Kidney glomerular epithelial cell (primary cell): ENCODE data around the gene RDH12.
"Not testable (repeated sequence)": the region's sequence is repeated elsewhere in the genome, so short reads cannot be mapped to it uniquely, and the experiment has no call there.

Experiments used
- DNase-seq: peaks from one replicate; lab custom pipeline; 2025; lab: John Stamatoyannopoulos, UW

Gene RDH12

GRCh38 chr14:67701492-67701891 lies at the start of gene RDH12:
RDH12 (plus strand) TSS chr14:67701886; CDS start chr14:67722643, 20,757 bp downstream.
- DNase-seq: not testable (repeated sequence)

GRCh38 chr14:67652189-67652588 lies 49.5 kb upstream of the RDH12 start:
- DNase-seq: no peak

DNA sequence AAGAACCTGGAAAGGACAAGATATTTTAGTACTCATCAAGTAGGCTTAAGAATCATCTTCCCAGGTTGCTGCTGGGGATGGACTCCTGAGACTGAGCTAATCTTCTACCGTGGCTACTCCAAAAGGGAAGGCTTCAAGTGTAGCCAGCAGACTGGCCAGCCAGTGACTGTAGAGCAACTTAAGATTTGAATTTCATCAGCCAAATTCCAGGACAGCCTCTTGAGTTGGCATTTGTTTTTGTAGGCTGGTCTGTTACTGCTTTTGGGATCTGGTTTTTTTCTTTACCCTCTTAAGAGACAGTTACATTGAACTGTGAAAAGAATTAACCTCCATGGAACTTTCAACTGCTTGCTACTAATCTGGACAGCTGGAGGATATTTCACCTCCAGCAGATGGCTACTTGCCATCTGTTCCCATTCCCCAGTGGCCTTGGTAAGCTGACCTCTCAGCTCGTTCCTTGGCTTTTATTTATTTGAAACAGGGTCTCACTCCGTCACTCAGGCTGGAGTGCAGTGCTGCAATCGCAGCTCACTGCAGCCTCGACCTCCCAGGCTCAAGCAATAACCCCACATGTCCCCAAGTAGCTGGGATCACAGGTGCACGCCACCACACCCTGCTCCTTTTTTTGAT lies 47.9 kb upstream of the RDH12 start:
- DNase-seq: no peak

GRCh38 chr14:67663633-67664032 lies 38.1 kb upstream of the RDH12 start:
- DNase-seq: no peak

GRCh38 chr14:67665868-67666267 lies 35.8 kb upstream of the RDH12 start:
- peak; percentile 3 for DNase-seq

GRCh38 chr14:67666750-67667449 lies 34.8 kb upstream of the RDH12 start:
- DNase-seq: peak; percentile 25

GRCh38 chr14:67668559-67668958 lies 33.1 kb upstream of the RDH12 start:
- DNase-seq: no peak

DNA sequence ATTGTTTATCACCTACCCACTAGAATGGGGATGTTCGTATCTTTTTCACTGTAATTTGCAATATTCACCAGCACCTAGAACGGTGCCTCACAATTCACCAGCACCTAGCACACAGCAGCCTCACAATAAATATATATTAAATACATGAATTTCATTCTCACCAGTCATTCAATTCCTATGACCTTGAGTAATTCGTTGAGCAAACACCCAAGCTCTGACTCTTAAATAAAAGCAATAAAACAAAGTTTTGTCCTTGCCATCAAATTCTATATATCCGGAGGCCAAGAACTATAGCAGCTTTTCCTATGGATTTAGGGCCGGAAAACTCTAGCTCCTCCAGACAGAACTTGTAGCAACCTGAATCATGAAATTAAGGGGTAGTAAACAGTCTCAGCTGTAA lies 28.2 kb upstream of the RDH12 start:
- DNase-seq: no peak

DNA sequence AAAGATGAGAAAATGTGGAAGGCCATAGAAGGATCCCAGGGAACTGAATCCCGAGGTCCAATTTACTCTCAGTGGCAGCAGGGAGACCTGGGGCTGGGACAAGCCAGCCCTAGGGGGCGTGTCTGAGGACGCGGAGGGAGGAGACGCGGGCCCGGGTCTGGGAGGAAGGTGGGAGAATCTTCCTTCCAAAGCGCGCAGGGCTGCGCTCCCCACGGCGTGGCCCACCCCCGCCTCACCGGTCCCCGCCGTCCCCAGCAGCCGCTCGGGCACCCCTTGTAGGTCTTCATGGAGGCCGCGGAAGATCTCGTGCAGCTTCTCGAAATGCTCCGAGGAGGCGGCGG lies 27.6 kb upstream of the RDH12 start:
- peak; percentile 21 for DNase-seq

- peak; percentile 59 for DNase-seq
These were observed 27.0 kb upstream of the RDH12 start, which contains the start of gene VTI1B for GRCh38 chr14:67674480-67675218. VTI1B (minus strand) TSS chr14:67674632; CDS start chr14:67674489, 143 bp downstream.

DNA sequence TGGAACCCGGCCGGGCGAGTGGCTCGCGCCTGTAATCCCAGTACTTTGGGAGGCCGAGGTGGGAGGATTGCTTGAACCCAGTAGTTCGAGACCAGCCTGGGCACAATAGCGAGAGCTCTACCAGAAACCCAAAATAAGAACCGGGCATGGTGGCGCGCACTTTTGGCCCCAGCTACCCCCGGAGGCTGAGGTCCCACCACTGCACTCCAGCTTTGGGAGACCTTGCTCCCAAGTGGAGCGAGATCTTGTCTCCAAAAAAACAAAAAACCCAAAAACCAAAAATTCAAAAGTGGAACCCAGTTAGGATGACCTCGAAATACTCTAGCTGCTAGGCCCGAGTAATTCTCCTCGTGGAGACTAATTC lies 26.5 kb upstream of the RDH12 start:
- no peak for DNase-seq

DNA sequence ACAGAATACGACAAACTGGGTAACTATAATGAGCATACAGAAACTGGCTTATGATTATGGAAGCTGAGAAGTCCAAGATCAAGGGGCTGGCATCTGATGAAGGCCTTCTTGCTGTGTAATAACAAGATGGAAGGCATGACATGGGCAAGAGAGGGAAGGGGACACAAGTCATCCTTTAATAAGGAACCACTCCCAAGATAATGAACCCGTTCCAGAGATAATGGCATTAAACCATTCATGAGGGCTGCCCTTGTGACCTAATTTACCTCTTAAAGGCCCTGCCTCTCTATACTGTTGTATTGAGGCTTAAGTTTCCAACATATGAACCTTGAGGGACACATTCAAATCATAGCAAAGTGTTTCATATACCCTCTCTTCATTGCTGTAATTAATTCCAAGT lies 22.7 kb upstream of the RDH12 start:
- no peak for DNase-seq

DNA sequence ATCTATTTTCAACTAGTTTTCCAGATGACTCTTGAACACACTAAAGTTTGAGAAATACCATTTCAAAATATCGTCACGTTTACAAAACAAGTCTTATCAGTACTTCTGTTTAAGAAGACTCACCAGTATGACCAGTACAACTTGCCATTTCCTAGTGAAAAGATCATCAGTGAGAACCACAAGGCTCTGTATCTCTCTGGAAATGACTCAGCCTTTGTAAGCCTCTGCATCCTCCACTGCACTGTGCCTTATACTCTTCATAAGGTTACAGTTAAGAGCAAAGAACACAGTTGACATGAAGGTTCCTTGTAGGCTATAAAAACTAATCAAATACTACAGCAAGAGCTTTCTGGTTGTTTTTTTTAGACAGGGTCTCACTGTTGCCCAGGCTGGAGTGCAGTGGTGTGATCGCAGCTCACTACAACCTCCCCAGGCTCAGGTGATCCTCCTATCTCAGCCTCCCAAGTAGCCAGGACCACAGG lies 21.5 kb upstream of the RDH12 start:
- peak; percentile 45 for DNase-seq

- DNase-seq: no peak
These were observed 20.7 kb upstream of the RDH12 start for GRCh38 chr14:67680941-67681340.

DNA sequence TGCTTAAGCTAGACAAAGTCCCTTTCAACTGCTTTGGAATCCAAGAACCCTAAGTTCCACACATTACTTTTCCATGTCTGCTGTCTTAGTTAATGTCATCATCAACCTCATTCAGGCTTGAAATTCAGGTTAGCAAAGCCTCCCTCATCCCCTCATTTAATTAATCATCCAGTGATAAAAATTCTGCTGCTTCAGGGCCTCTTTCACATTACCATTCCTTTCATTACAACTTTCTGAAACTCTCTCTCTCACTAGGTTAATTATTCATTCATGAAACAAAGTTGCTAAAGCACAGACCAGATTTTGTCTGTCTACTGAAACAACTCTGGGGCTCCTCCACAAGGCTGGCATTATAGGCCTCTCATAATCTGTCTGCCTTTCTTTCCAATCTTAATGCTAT lies 17.8 kb upstream of the RDH12 start:
- peak; percentile 82 for DNase-seq

- no peak for DNase-seq
These were observed 11.7 kb upstream of the RDH12 start for GRCh38 chr14:67690011-67690410.

DNA sequence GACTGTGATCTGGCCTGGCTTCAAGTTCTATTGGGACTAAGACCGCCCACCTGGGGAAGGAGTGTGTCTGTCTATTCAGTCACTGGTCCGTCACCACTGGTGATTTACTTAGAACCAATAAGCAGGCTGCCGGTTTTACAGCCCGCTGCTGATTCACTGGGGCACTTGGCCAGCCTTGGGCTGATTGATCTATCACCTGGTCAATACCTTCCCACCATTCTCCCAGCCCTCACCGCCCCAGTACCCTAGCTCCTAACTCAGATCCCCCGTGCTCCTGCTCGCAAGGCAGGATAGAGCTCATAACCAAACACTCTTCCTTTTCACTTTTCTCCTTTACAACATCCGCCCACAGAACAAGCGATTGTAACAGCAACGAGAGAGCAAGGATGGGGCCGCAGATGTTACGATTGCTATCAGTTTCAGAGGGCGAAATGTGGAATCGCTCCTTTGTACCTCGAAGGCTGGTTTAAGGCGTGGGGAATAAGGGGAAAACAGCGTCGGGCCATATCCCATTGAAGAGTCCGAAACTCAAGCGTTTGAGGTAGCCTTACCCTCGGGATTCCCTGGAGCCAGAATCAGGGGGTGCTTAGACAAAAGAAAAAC lies 6.8 kb upstream of the RDH12 start:
- DNase-seq: peak; percentile 81

DNA sequence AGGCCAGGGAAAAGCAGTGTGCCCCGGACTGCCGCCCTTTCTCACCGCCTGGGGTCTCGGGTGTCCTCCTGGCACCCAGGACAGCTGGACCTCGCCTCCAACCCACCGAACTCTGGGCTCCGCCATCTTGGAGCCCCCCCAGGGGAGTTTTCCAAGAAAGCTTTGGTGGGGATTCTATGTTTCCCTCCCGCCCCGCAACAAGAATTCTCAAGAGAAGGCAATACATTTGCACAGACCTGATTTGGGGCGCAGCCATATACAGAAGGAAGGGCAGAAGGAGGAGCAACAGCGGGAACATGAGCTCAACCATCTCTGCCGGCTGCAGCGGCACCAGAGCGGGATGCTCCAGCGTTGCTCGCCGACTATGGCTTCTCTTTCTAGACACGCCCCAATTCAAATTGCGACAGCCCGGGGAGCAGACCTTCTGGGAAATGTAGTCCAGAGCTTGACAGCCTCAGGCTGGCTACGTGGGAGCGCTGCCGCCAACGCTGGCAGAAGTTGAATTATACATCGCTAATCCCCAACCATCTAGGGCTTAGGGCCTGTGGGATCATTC lies 6.2 kb upstream of the RDH12 start, which contains the start of gene RDH11:
Gene RDH11 (minus strand): TSS at position 371 of the 556 bp plus-strand sequence. CDS start 61 bp downstream, at position 310.
- peak; percentile 84 for DNase-seq

DNA sequence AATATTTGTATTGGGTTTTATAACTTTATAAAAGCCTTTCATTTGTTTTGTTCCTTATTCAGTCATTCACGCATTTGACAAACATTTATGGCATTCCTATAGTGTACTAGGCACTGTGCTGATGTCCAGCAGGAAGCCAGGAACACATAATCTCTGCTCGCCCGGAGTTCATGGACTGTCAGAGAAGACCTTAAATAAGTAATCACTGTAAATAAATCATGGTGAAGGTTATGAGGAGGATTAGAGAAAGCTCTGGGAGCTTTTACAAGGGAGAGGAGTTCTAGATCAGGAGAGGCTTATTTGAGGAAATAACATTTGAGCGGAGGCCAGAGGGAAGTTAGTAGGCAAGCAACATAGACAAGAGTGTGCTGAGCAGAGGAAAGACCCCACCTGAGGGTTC lies 4.7 kb upstream of the RDH12 start:
- no peak for DNase-seq

- no peak for DNase-seq
These were observed 3.5 kb upstream of the RDH12 start for GRCh38 chr14:67698179-67698578.

- no peak for DNase-seq
These were observed 2.3 kb downstream of the RDH12 start for GRCh38 chr14:67703997-67704396.

DNA sequence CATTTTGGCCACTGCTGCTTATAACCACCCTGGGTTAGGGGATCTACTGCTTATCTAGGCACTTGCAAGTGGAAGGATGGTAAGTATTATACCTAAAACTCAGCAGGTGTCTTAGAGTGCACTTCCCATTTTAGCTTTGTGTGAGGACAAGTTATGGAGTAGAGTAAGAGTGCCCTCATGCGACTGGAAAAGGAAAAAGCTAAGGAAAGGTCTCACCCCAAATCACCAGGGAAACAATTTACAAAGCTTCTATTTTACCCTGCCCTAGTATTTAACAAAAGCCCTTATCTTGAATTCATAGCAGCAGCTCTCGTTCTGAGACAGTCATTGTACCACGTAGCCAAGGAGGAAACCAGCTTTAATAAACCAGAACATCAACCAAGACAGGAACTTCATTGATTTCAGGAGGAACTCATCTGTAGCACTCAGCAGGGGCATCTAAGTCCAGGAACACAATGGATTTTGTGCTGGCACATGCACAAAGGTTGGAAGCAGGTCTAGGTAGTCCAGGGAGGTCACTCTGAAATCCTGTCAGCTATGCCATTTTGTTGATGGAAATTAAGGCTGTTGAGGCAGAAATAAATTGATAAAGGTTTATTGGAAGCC lies 2.9 kb downstream of the RDH12 start:
- peak; percentile 75 for DNase-seq
